ENCODE measurements around the gene ACTL9. TPM values are rescaled to one million over a fixed set of nuclear protein-coding genes. Genes with fewer than 3 reads are reported as not detected.
"Not testable (repeated sequence)": the region's sequence is repeated elsewhere in the genome, so short reads cannot be mapped to it uniquely, and the experiment has no call there.

The ACTL9 gene
- total RNA-seq, 1 donor from 2014 or later: not detected

GRCh38 chr19:8722032-8722431, 23.4 kb upstream of the ACTL9 start:
- Mint-ChIP-seq H3K27ac (ENCODE audit: unreplicated experiment) (no peak overlapping the region), H3K9me3 (ENCODE audit: unreplicated experiment) (peaks cover 44% of the 10 kb centered on the region), H3K4me1 (ENCODE audit: unreplicated experiment) (no peaks in the 10 kb centered on the region), H3K27me3 (ENCODE audit: unreplicated experiment) (peaks cover 9% of the 10 kb centered on the region), H3K4me3 (ENCODE audit: unreplicated experiment) (no peak overlapping the region), H3K36me3 (ENCODE audit: low read depth, unreplicated experiment) (peaks cover 15% of the 10 kb centered on the region)
- DNase-seq (ENCODE audit: low spot score): no peak
- no peak for TF ChIP-seq CTCF (IDR thresholded peaks at IDR 0.05; ENCODE audit: unreplicated experiment)

- TF ChIP-seq CTCF (IDR thresholded peaks at IDR 0.05; ENCODE audit: unreplicated experiment): no peak
- Mint-ChIP-seq H3K27ac (ENCODE audit: unreplicated experiment) (no peak within 1 kb of the TSS), H3K4me1 (ENCODE audit: unreplicated experiment) (no peaks in the 10 kb centered on the region), H3K9me3 (ENCODE audit: unreplicated experiment) (peaks cover 41% of the 10 kb centered on the region), H3K36me3 (ENCODE audit: low read depth, unreplicated experiment) (peaks cover 8% of the 10 kb centered on the region), H3K4me3 (ENCODE audit: unreplicated experiment) (no peak within 1 kb of the TSS), H3K27me3 (ENCODE audit: unreplicated experiment) (peaks cover 7% of the 10 kb centered on the region)
- no peak for DNase-seq (ENCODE audit: low spot score)
These were observed 22.7 kb upstream of the ACTL9 start, which contains the start of gene OR2Z1 for GRCh38 chr19:8721334-8721733. Gene OR2Z1 (plus strand): TSS chr19:8721634. CDS start chr19:8731029, 9,395 bp downstream.

GRCh38 chr19:8710337-8710736, 11.7 kb upstream of the ACTL9 start:
- not testable (repeated sequence) for H3K27ac Mint-ChIP-seq (ENCODE audit: unreplicated experiment); H3K4me3 Mint-ChIP-seq (ENCODE audit: unreplicated experiment); H3K27me3 Mint-ChIP-seq (ENCODE audit: unreplicated experiment); H3K4me1 Mint-ChIP-seq (ENCODE audit: unreplicated experiment); DNase-seq (ENCODE audit: low spot score); H3K36me3 Mint-ChIP-seq (ENCODE audit: low read depth, unreplicated experiment)
- H3K9me3 Mint-ChIP-seq (ENCODE audit: unreplicated experiment): peaks cover 22% of the 10 kb centered on the region

GRCh38 chr19:8705742-8706141, 7.1 kb upstream of the ACTL9 start:
- peaks cover 28% of the 10 kb centered on the region for H3K9me3 Mint-ChIP-seq (ENCODE audit: unreplicated experiment)
- H3K4me1 Mint-ChIP-seq (ENCODE audit: unreplicated experiment): no peaks in the 10 kb centered on the region
- H3K4me3 Mint-ChIP-seq (ENCODE audit: unreplicated experiment): no peak overlapping the region

GRCh38 chr19:8705304-8705703, 6.7 kb upstream of the ACTL9 start:
- H3K9me3 Mint-ChIP-seq (ENCODE audit: unreplicated experiment): peaks cover 28% of the 10 kb centered on the region
- not testable (repeated sequence) for H3K36me3 Mint-ChIP-seq (ENCODE audit: low read depth, unreplicated experiment)

More at GRCh38 chr19:8705742-8706141, 7.1 kb upstream of the ACTL9 start:
- H3K27me3 Mint-ChIP-seq (ENCODE audit: unreplicated experiment): peaks cover 4% of the 10 kb centered on the region
- no peak for DNase-seq (ENCODE audit: low spot score)
- TF ChIP-seq CTCF (IDR thresholded peaks at IDR 0.05; ENCODE audit: unreplicated experiment): no peak
- no peaks in the 10 kb centered on the region for H3K36me3 Mint-ChIP-seq (ENCODE audit: low read depth, unreplicated experiment)
- no peak overlapping the region for H3K27ac Mint-ChIP-seq (ENCODE audit: unreplicated experiment)

GRCh38 chr19:8703223-8703622, 4.6 kb upstream of the ACTL9 start:
- Mint-ChIP-seq H3K27me3 (ENCODE audit: unreplicated experiment) (peaks cover 7% of the 10 kb centered on the region), H3K4me3 (ENCODE audit: unreplicated experiment) (no peak overlapping the region), H3K27ac (ENCODE audit: unreplicated experiment) (no peak overlapping the region), H3K36me3 (ENCODE audit: low read depth, unreplicated experiment) (peaks cover 7% of the 10 kb centered on the region), H3K4me1 (ENCODE audit: unreplicated experiment) (no peaks in the 10 kb centered on the region), H3K9me3 (ENCODE audit: unreplicated experiment) (peaks cover 36% of the 10 kb centered on the region)
- TF ChIP-seq CTCF (IDR thresholded peaks at IDR 0.05; ENCODE audit: unreplicated experiment): no peak
- no peak for DNase-seq (ENCODE audit: low spot score)

More at GRCh38 chr19:8705304-8705703, 6.7 kb upstream of the ACTL9 start:
- H3K4me1 Mint-ChIP-seq (ENCODE audit: unreplicated experiment); DNase-seq (ENCODE audit: low spot score); H3K27ac Mint-ChIP-seq (ENCODE audit: unreplicated experiment); H3K4me3 Mint-ChIP-seq (ENCODE audit: unreplicated experiment); H3K27me3 Mint-ChIP-seq (ENCODE audit: unreplicated experiment): not testable (repeated sequence)

Measured in endothelial cell (in vitro differentiated cells).